Stimulated activated CD4-positive, alpha-beta T cell treated with anti-CD3 and anti-CD28 coated beads, Interleukin-1b, Interleukin-23, amount 100 ng/mL, for 4 hours (primary cell): ENCODE measurements around the gene PPP2R3B.
"Not testable (repeated sequence)": the region's sequence is repeated elsewhere in the genome, so short reads cannot be mapped to it uniquely, and the experiment has no call there.

Experiments used
- DNase-seq, 2 donors: peaks; one replicate each; pipeline ENCODE4 v3.0.0-alpha.2; 2020; ENCODE audit warnings: low read depth in 2 of 2

Gene PPP2R3B

DNA sequence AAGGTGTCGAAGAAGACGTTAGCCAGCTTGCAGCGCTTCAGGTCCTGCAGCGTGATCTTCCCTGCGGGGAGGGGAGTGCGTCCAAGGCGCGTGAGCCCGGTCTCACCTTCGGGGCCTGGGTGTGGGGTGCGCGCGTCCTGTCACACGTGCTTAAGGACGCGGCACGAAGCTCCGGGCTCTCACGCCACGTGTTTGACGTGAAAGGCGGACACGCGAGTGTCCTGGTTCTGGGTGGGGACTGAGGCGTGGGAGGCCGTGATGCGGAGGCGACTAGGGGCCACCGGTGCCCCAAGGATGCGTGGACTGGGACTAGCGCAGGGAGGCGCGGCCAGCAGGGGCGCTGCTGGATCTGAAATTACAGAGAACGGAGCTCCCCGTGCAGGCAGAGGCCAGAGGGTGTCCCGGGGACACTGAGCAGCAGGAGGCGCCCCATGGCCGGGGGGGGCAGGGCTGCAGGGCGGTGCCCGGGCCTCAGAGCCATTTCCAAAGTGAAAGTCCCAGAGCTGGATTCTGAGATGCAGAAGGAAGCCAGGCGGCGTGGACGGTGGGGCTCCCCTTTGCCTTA, 47.8 kb downstream of the PPP2R3B start:
- DNase-seq: no peak

DNA sequence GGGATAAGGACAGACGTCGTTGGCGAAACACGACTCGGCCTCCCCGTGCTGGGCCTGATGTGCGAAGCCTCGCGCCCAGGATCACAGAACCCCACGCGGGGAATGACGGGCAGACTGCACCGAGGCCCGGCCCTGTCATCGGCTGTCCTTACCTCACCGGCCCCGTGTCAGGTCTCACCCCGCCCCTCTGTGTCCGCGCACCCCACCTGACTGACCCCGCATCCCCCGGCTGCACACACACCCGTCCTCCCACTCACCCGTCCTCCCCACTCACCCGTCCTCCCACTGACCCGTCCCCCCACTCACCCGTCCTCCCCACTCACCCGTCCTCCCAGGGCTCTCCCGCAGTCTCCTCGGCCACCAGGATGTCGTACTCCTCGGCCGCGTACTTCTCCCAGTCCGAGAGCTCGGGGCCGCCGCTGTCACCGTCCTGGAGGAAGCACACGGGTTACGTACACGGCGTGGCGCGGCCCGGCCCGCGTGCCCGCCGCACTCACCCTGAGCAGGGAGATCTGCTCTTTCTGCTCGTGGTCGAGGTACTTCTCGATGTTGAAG, 48.3 kb downstream of the PPP2R3B start:
- no peak for DNase-seq

DNA sequence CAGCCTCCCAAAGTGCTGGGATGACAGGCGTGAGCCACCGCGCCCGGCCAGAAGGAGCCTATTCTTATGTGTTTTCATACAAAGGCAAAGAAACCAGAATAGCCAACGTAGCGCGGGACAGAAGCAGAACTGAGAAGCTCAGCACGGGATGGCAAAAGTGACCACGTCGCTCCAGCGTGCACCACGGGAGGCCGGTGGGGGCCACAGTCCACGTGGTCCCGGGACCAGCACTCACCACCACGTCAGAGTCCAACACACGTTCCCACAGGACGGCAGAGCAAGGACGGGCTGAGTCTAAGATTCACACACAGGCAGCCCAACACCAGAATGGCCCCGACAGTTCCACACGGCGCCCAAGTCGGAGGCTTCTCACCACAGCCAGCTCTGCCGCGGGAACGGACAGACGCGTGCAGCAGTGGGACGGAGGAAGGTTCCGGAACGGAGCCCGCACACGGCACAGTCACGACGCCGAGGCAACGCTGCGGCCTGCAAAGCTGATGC, 49.3 kb downstream of the PPP2R3B start:
- no peak for DNase-seq

DNA sequence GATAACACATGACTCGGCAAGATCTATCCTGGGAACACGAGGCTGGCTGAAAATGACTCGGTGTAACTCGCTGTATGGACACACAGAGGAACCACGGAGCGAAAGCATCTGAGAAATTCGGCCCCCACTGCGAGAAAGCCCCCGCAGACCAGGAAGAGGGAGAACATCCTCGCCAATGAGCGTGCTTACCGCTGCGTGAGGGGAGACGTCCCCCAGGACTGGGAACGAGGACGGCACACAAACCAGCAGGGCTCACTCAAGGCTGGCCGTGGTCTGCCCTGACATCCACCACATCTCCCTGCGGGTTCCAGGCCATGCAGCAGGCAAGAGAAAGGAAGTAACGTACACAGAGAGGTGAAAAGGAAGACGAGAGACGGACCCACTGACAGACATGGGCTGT, 50.5 kb downstream of the PPP2R3B start:
- no peak for DNase-seq

DNA sequence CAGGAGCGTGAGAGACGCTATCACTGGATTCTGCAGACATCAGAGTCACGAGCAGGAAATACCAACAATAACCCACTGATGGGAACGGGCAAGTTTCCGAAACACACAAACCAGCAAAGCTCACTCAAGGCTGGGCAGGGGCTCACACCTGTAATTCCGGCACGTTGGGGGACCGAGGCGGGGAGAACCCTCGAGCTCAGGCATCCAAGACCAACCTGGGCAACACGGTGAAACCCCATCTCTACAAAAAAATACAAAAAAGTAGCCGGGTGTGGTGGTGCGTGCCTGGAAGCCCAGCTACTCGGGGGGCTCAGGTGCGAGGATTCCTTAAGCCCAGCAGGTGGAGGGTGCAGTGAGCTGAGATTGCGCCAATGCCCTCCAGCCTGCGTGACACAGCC, 51.0 kb downstream of the PPP2R3B start:
- no peak for DNase-seq

DNA sequence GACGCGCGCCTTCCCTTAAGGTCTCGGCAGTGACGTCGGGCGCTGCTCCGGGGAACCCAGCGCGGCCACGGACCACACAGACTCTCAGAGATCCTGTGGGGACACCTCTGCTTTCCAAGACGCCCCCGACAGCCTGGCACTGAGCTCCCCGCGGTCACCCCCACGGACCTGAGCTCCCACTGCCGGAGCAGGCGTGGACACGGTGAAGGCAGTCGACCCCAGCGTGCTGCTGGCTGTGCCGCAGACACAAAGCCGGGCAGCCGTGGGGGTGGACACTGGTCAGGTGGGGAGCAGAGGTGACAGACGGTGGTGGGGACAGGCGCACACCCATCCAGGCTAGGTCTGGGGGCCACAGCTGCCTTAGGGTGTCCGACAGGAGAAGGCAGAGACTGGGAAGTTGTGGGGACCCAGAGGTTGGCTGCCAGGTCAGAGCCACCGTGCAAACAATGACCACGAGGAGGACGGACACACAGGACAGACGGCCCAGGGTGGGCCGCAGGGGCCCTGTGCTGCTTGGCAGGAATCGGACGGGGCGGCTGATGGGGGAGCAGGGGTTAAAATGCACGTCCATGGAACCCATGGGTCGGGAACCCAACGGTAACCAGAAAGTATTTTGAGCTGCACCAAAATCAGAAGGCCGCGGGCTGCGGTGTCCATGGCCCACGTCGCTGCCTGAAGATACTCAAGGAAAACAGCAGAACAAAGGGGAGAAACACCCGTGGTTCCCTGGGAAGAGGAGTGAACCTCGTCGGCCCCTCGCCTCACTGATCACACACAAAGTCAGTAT, 51.5 kb downstream of the PPP2R3B start:
- DNase-seq: no peak

DNA sequence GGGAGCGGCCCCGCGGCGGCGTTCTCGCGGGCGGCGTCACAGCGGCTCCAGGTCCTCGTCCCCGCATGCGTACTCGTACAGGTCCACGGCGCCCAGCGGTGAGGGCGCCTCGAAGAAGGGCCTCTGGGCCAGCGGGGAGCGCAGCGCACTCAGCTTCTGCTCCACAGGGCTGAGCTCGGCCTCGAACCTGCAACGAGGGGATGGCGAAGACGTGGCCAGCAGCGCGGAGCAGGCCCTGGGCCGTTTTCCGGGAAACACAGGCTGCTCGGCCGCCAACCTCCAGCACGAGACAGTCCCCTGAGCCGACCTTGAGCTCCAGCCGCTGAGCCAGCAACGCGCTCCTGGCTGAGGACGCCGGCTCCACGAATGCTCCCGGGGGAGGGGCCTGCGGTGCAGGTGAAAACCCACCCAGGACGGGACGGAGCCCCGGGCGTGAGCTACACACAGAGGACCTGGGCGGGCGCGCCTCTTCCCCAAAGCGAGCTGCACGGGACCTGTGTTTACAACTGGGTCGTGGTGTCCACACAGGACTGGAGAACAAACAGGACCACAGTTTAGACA, 52.3 kb downstream of the PPP2R3B start:
- DNase-seq: no peak

DNA sequence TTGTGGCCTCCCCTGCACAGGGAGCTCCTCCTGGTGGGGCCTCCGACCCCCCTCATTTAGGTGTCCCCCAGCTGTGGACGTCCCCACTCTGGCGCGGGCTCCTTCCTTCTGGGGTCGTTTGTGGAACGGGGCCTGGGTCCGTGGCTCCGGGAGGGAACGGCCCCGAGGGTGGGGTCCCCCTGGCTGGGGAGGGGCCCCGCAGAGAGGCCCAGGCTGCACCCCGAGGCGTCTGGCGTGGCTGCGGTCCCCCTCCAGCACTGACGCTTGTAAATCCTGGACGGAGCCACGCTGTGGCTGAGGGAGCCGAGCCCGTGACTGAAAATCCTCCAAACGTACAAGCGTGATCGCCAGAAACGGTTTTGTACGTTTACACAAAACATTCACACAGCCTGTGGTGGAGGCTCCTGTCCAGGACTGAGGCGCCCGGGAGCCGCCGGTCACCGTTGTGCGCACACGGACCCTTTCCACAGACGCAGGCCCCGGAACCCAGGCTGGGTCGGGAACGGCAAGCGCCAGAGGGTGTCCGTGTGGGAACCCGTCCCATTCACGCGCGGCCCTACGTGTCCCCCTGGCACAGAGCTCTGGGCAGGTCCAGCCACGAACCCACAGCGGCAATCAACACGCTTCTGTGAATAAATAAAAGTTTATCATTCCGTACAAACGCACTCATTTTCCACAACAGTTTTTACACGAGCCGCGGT, 52.9 kb downstream of the PPP2R3B start:
- DNase-seq: no peak

DNA sequence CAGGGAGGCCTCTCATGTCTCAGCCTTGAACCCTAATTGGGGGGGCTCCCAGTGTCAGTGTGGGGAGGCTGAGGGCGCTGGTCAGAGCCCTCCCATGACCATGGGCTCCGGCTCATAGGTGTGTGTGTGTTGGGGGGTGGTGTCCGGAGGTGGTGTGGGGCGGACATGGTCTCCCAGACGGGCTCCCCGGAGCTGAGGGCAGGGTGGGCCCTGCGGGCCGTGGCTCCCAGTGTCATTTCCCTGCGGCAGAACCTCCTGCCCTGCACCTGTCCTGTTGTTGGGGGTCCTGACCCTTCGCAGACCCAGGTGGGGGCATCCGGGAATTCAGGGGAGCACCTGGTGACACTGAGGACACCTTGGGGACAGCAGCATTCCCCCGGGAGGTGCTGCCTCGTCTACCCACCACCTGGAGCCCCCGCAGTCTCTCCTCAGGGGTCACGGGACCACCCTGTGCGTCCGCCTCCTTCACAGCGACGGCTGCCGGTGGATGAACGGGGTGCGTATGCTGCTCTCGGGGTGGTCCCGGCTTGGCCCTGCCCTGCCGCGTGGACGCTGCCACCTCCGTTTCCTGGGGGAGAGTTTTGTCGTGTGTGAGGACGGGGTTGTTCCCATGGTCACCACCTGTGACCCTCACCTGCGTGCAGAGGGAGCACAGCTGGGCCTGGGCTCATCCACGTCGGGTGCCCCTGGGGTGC, 53.6 kb downstream of the PPP2R3B start:
- no peak for DNase-seq

DNA sequence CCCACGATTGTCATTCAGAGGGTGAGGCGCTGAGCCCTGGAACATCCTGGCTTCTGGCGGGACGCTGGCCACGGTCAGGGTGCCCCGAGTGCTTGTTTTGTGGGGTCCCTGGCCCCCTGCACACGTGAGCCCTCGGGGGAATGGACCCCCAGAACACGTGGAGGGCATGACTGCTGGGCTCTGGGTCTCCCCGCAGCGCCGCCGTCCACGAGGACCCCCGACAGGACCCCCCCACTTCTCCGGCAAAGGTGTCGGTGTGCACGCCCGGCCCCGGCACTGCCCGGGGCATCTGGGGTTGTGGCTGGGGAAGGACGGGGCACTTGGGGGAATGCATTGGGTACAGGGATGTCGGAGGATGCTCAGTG, 54.2 kb downstream of the PPP2R3B start:
- DNase-seq: no peak

DNA sequence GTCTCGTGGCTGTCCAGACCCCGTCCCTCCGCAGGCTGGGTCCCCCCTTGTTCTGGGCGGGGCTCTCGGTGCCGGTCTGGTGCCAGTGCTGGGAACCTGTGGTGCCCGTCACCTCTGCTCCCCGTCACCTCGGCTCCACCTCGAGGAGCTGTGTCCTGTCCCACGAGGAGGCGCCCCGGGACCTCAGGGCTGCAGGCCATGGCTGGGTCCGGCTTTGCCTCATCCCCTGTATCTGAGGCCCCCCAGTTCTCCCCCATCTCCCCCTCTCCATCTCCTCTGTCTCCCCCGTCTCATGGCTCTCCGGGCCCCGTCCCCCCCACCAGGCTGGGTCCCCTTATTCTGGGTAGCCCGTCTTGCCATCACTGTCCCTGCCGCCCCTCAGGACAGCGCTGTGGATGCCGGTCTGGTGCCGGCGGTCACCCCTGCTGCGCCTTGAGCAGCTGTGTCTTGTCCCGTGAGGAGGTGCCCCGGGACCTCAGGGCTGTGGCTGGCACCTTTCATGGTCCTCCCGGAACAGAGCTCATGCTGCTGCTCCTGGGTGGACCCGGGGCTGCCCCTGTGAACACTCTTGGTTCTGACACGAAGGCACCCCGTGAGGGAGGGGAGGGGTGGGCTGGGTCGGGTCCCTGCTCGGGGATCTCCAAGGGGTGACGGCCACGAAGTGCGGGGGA, 54.7 kb downstream of the PPP2R3B start:
- no peak for DNase-seq

DNA sequence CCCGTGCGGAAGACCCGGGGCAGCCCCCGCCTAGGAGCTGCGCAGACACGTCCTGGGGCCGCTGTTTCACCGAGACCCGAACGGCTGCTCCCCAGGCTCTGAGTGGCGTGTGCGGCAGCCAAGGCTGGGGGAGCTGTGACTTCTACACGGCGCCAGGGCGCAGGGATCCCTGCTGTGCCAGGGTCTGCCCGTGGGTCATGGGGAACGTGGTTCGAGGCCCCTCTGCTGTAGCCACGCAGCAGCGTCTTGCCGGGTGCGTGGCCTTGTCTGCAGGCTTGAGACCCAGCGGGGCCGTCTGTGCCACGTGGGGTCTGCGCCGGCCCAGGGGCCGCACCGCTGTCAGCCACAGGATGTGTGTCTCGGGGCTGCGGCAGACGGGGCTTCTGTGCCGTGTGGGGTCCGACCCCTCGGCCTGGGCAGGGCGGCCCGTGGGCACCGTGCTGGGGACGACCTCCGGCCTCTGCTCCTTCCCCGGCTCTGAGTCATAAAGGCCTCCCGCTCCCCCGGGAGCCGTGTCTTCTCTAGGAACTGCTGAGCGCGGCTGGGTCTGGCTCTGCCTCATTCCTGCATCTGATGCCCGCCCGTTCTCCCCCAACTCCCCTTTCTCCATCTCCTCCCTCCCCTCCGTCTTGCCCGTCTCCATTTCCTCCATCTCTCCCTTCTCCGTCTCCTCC, 55.4 kb downstream of the PPP2R3B start:
- DNase-seq: no peak

DNA sequence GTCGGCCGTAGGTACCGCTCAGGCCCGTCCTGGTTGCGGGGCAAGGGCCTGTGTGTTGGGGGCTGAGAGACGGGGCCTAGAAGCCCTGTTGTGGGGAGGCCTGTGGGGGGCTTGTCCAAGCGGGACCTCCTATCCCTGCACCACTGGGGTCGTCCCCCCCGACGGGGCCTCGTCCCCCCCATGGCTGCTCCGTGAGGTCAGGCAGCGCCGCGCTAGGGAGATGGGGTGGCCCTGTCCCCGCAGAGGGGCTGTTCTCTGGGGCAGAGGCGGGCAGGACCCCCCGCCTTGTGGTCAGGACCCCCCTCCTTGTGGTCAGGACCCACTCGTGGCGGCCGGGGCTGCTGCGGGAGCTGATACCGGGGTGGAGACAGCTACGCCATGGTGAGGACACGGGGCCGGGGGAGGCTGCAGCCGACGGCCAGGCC, 56.0 kb downstream of the PPP2R3B start:
- DNase-seq: no peak

DNA sequence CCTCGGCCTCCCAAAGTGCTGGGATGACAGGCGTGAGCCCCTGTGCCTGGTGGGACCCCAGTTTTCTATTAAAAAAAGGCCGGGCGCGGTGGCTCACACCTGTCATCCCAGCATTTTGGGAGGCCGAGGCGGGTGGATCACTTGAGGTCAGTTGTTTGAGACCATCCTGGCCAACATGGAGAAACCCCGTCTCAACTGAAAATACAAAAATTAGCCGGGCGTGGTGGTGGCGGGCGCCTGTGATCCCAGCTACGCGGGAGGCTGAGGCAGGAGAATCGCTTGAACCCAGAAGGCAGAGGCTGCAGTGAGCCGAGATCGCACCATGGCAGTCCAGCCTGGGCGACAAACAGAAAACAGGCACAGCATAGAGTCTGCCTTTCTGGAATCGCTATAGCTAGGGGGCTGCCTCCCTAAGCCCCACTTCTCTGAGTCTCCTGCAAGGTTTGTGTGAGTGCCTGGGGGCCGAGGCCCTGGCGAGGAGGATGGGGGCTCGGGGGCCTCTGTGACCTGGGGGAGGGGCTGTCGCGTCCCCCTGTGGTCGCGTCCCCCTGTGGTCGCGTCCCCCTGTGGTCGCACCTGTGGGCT, 56.5 kb downstream of the PPP2R3B start:
- DNase-seq: not testable (repeated sequence)

DNA sequence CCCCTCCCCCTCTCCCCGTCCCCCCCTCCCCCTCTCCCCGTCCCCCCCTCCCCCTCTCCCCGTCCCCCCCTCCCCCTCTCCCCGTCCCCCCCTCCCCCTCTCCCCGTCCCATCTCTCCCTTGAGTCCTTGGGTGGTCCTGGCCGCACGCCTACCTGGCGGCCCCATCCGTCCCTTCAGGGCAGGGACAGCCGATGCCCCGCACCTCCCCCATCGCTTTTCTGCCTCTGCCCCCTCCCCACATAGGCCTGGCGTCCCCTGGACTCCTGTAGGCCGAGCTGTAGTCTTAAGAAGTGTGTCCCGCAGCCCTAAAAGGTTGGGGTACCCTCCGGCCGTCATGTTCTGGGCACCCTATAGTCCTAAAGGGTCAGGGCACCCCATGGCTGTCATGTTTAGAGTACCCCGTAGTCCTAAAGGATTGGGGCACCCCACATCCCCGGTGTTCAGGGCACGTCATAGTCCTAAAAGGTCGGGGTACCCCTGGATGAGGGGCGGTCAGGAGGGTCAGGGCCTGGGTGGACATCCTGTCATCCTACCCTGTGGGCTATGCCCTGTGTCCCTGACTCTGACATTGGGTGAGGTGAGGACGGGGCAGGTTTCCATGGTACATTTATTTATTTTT, 57.3 kb downstream of the PPP2R3B start:
- DNase-seq: no peak

DNA sequence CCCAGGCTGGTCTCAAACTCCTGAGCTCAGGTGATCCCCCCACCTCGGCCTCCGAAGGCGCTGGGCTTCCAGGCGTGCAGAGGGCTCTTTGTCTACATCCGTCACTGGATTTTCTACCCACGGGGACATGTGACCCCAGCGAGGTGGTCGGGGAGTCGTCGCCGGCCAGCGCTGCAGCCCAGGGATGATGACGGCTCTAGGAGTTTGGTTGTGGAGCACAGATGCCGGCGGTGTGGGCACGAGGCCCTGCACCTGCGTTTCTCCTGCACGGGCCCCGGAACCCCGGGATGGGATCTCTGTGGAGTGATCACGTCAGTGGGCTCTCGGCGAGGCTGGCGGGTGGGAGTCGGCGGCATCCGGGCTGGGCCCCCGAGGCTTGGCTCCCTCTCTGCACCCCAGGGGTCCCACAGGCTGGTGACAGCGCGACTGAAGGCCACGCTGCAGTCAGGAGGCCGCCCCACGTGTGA, 59.0 kb downstream of the PPP2R3B start:
- DNase-seq: no peak

DNA sequence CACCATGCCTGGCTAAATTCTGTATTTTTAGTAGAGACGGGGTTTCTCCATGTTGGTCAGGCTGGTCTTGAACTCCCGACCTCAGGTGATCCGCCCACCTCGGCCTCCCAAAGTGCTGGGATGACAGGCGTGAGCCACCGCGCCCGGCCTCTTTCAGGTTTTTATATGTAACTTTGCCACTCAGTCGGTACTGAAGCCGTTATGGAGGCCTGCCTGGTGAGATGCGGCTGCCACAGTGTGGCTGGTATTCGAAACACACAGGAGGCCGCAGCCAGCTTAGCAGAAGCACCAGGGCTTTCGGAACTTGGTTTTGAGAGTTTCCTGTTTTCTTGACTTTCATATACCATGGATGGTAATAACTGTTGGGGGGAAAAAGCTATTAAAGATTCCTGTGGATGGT, 62.0 kb downstream of the PPP2R3B start:
- DNase-seq: not testable (repeated sequence)

DNA sequence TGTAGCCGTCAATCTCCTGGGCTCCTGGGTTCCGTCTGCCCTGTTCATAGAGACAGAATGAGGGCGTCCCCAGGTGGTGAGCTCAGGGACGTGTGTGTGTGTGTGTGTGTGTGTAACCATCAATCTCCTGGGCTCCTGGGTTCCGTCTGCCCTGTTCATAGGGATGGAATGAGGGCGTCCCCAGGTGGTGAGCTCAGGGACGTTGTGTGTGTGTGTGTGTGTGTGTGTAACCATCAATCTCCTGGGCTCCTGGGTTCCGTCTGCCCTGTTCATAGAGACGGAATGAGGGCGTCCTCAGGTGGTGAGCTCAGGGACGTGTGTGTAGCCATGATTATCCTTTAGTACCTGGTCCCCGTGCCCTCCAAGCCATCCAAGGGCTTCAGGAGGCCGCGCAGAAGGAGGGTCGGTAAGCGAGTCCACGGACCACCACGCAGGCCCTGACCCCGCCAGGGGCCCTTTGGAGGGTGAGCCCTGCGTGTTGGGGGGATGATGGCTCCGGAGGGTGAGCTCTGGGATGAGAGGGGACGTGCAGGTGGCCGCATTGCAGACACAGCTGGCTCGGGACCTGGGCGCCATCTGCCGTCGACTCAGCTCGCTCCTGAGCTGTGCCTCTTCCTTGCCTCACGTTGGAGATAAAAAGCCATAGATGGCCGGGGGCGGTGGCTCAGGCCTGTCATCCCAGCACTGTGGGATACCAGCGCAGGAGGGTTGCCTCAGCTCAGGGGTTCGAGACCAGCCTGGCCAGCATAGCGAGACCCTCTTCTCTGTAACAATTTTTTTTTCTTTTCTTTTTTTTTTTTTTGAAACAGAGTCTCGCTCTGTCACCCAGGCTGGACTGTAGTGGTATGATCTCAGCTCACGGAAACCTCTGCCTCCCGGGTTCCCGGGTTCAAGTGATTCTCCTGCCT, 62.7 kb downstream of the PPP2R3B start:
- no peak for DNase-seq
